ENCODE results near the gene VEPH1.

Gene VEPH1

GRCh38 chr3:157416347-157417087 is 86.7 kb downstream of the VEPH1 start:
- Histone ChIP-seq H3K27me3 (no peaks in the 10 kb centered on the region), H3K27ac (no peak overlapping the region), H3K36me3 (no peaks in the 10 kb centered on the region), H3K4me1 (ENCODE audit: control insufficient read depth in 1 of 2, insufficient read depth in 1 of 2, low read depth in 1 of 2, low read length in 1 of 2) (no peaks in the 10 kb centered on the region), H3K9me3 (no peaks in the 10 kb centered on the region), H3K4me3 (ENCODE audit: low read depth in 1 of 2, low read length in 1 of 2) (no peak overlapping the region)
- TF ChIP-seq CTCF (IDR thresholded peaks at IDR 0.05) = no peak

GRCh38 chr3:157414861-157415260 is 88.4 kb downstream of the VEPH1 start:
- H3K27me3 ChIP-seq = no peaks in the 10 kb centered on the region
- no peak overlapping the region for H3K27ac ChIP-seq
- no peaks in the 10 kb centered on the region for H3K36me3 ChIP-seq
- H3K9me3 ChIP-seq = no peaks in the 10 kb centered on the region
- no peaks in the 10 kb centered on the region for H3K4me1 ChIP-seq (ENCODE audit: control insufficient read depth in 1 of 2, insufficient read depth in 1 of 2, low read depth in 1 of 2, low read length in 1 of 2)
- TF ChIP-seq CTCF (IDR thresholded peaks at IDR 0.05) = no peak
- no peak overlapping the region for H3K4me3 ChIP-seq (ENCODE audit: low read depth in 1 of 2, low read length in 1 of 2)

GRCh38 chr3:157412323-157412855 is 90.8 kb downstream of the VEPH1 start:
- no peak overlapping the region for H3K27ac ChIP-seq
- no peak overlapping the region for H3K4me3 ChIP-seq (ENCODE audit: low read depth in 1 of 2, low read length in 1 of 2)
- no peaks in the 10 kb centered on the region for H3K36me3 ChIP-seq
- H3K9me3 ChIP-seq = no peaks in the 10 kb centered on the region
- no peak for TF ChIP-seq CTCF (IDR thresholded peaks at IDR 0.05)
- peaks cover 5 to 10% of the 10 kb centered on the region in 2 experiments for H3K4me1 ChIP-seq (ENCODE audit: control insufficient read depth in 1 of 2, insufficient read depth in 1 of 2, low read depth in 1 of 2, low read length in 1 of 2)
- H3K27me3 ChIP-seq = no peaks in the 10 kb centered on the region

- H3K27me3 ChIP-seq = no peaks in the 10 kb centered on the region
- peaks cover 5 to 10% of the 10 kb centered on the region in 2 experiments for H3K4me1 ChIP-seq (ENCODE audit: control insufficient read depth in 1 of 2, insufficient read depth in 1 of 2, low read depth in 1 of 2, low read length in 1 of 2)
- no peak overlapping the region for H3K4me3 ChIP-seq (ENCODE audit: low read depth in 1 of 2, low read length in 1 of 2)
- H3K9me3 ChIP-seq = no peaks in the 10 kb centered on the region
- H3K27ac ChIP-seq = no peak overlapping the region
- no peaks in the 10 kb centered on the region for H3K36me3 ChIP-seq
- TF ChIP-seq CTCF (IDR thresholded peaks at IDR 0.05) = no peak
Measured at GRCh38 chr3:157410945-157411344, 92.3 kb downstream of the VEPH1 start.

GRCh38 chr3:157409516-157409915 is 93.7 kb downstream of the VEPH1 start:
- Histone ChIP-seq H3K9me3 (no peaks in the 10 kb centered on the region), H3K27me3 (no peaks in the 10 kb centered on the region), H3K27ac (no peak overlapping the region), H3K4me3 (ENCODE audit: low read depth in 1 of 2, low read length in 1 of 2) (no peak overlapping the region), H3K4me1 (ENCODE audit: control insufficient read depth in 1 of 2, insufficient read depth in 1 of 2, low read depth in 1 of 2, low read length in 1 of 2) (peaks cover 5 to 10% of the 10 kb centered on the region in 2 experiments), H3K36me3 (no peaks in the 10 kb centered on the region)
- no peak for TF ChIP-seq CTCF (IDR thresholded peaks at IDR 0.05)

Measured in neutrophil (primary cell).